Measurements from ENCODE around the gene ACOT12. TPM values are rescaled to one million over a fixed set of nuclear protein-coding genes. Genes with fewer than 3 reads are reported as not detected.

The ACOT12 gene
- total RNA-seq, 1 donor from 2014 or later: not detected

- Mint-ChIP-seq H3K36me3 (ENCODE audit: low read depth) (no peaks in the 10 kb centered on the region), H3K27me3 (peaks cover 23% of the 10 kb centered on the region), H3K9me3 (peaks cover 4% of the 10 kb centered on the region), H3K4me3 (no peak overlapping the region), H3K4me1 (no peaks in the 10 kb centered on the region), H3K27ac (no peak overlapping the region)
- intact Hi-C loops (cut with micrococcal nuclease): no loop called here
- no peak for DNase-seq
Observed at GRCh38 chr5:81388169-81388568, 5.8 kb downstream of the ACOT12 start.

GRCh38 chr5:81383867-81384266 is 10.1 kb downstream of the ACOT12 start:
- Mint-ChIP-seq H3K4me1 (no peaks in the 10 kb centered on the region), H3K27ac (no peak overlapping the region), H3K36me3 (ENCODE audit: low read depth) (no peaks in the 10 kb centered on the region), H3K27me3 (peaks cover 9% of the 10 kb centered on the region), H3K9me3 (peaks cover 2% of the 10 kb centered on the region), H3K4me3 (no peak overlapping the region)
- intact Hi-C loops (cut with micrococcal nuclease): no loop called here
- no peak for DNase-seq

GRCh38 chr5:81371354-81371876 is 22.5 kb downstream of the ACOT12 start:
- peaks cover 18% of the 10 kb centered on the region for H3K27me3 Mint-ChIP-seq
- no peak overlapping the region for H3K4me3 Mint-ChIP-seq
- DNase-seq: no peak
- no peaks in the 10 kb centered on the region for H3K4me1 Mint-ChIP-seq
- H3K9me3 Mint-ChIP-seq: no peaks in the 10 kb centered on the region
- intact Hi-C loops (cut with micrococcal nuclease): no loop called here
- no peak overlapping the region for H3K27ac Mint-ChIP-seq
- H3K36me3 Mint-ChIP-seq (ENCODE audit: low read depth): no peaks in the 10 kb centered on the region

- no peak overlapping the region for H3K4me3 Mint-ChIP-seq
- no peaks in the 10 kb centered on the region for H3K4me1 Mint-ChIP-seq
- no peaks in the 10 kb centered on the region for H3K9me3 Mint-ChIP-seq
- DNase-seq: no peak
- intact Hi-C loops (cut with micrococcal nuclease): no loop called here
- H3K27me3 Mint-ChIP-seq: peaks cover 20% of the 10 kb centered on the region
- H3K36me3 Mint-ChIP-seq (ENCODE audit: low read depth): no peaks in the 10 kb centered on the region
- H3K27ac Mint-ChIP-seq: no peak overlapping the region
Observed at GRCh38 chr5:81370912-81371311, 23.0 kb downstream of the ACOT12 start.

- intact Hi-C loops (cut with micrococcal nuclease): no loop called here
- no peak overlapping the region for H3K27ac Mint-ChIP-seq
- no peaks in the 10 kb centered on the region for H3K36me3 Mint-ChIP-seq (ENCODE audit: low read depth)
- H3K27me3 Mint-ChIP-seq: peaks cover 7% of the 10 kb centered on the region
- no peak overlapping the region for H3K4me3 Mint-ChIP-seq
- H3K9me3 Mint-ChIP-seq: no peaks in the 10 kb centered on the region
- no peaks in the 10 kb centered on the region for H3K4me1 Mint-ChIP-seq
- no peak for DNase-seq
Observed at GRCh38 chr5:81365541-81365940, 28.4 kb downstream of the ACOT12 start.

- intact Hi-C loops (cut with micrococcal nuclease): no loop called here
- no peak overlapping the region for H3K27ac Mint-ChIP-seq
Observed at GRCh38 chr5:81363093-81363871, 30.7 kb downstream of the ACOT12 start.

GRCh38 chr5:81361600-81361999 is 32.3 kb downstream of the ACOT12 start:
- DNase-seq: no peak
- Mint-ChIP-seq H3K4me3 (no peak overlapping the region), H3K4me1 (no peaks in the 10 kb centered on the region), H3K36me3 (ENCODE audit: low read depth) (no peaks in the 10 kb centered on the region), H3K27me3 (peaks cover 7% of the 10 kb centered on the region), H3K9me3 (no peaks in the 10 kb centered on the region), H3K27ac (no peak overlapping the region)
- intact Hi-C loops (cut with micrococcal nuclease): no loop called here

More at GRCh38 chr5:81363093-81363871, 30.7 kb downstream of the ACOT12 start:
- no peaks in the 10 kb centered on the region for H3K9me3 Mint-ChIP-seq
- no peaks in the 10 kb centered on the region for H3K4me1 Mint-ChIP-seq
- no peak for DNase-seq
- H3K27me3 Mint-ChIP-seq: peaks cover 11% of the 10 kb centered on the region
- no peak overlapping the region for H3K4me3 Mint-ChIP-seq
- no peaks in the 10 kb centered on the region for H3K36me3 Mint-ChIP-seq (ENCODE audit: low read depth)

- no peak overlapping the region for H3K4me3 Mint-ChIP-seq
- H3K36me3 Mint-ChIP-seq (ENCODE audit: low read depth): no peaks in the 10 kb centered on the region
- peaks cover 3% of the 10 kb centered on the region for H3K27me3 Mint-ChIP-seq
- H3K27ac Mint-ChIP-seq: no peak overlapping the region
- intact Hi-C loops (cut with micrococcal nuclease): no loop called here
- no peak for DNase-seq
- H3K4me1 Mint-ChIP-seq: no peaks in the 10 kb centered on the region
- H3K9me3 Mint-ChIP-seq: no peaks in the 10 kb centered on the region
Observed at GRCh38 chr5:81360640-81361039, 33.3 kb downstream of the ACOT12 start.

- Mint-ChIP-seq H3K9me3 (no peaks in the 10 kb centered on the region), H3K27ac (no peak overlapping the region), H3K4me3 (no peak overlapping the region), H3K4me1 (no peaks in the 10 kb centered on the region), H3K27me3 (peaks cover 3% of the 10 kb centered on the region), H3K36me3 (ENCODE audit: low read depth) (no peaks in the 10 kb centered on the region)
- no peak for DNase-seq
- intact Hi-C loops (cut with micrococcal nuclease): no loop called here
Observed at GRCh38 chr5:81359881-81360280, 34.1 kb downstream of the ACOT12 start.

- no peak overlapping the region for H3K4me3 Mint-ChIP-seq
- H3K36me3 Mint-ChIP-seq (ENCODE audit: low read depth): no peaks in the 10 kb centered on the region
- no peak for DNase-seq
- peaks cover 3% of the 10 kb centered on the region for H3K27me3 Mint-ChIP-seq
- no peaks in the 10 kb centered on the region for H3K4me1 Mint-ChIP-seq
- no peaks in the 10 kb centered on the region for H3K9me3 Mint-ChIP-seq
- no peak overlapping the region for H3K27ac Mint-ChIP-seq
- intact Hi-C loops (cut with micrococcal nuclease): no loop called here
Observed at GRCh38 chr5:81359108-81359507, 34.8 kb downstream of the ACOT12 start.

- H3K36me3 Mint-ChIP-seq (ENCODE audit: low read depth): no peaks in the 10 kb centered on the region
- H3K27ac Mint-ChIP-seq: no peak overlapping the region
- H3K4me3 Mint-ChIP-seq: no peak overlapping the region
- no peaks in the 10 kb centered on the region for H3K9me3 Mint-ChIP-seq
- no peaks in the 10 kb centered on the region for H3K4me1 Mint-ChIP-seq
- intact Hi-C loops (cut with micrococcal nuclease): no loop called here
- DNase-seq: no peak
- H3K27me3 Mint-ChIP-seq: peaks cover 7% of the 10 kb centered on the region
Observed at GRCh38 chr5:81355291-81356251, 38.4 kb downstream of the ACOT12 start.

- Mint-ChIP-seq H3K9me3 (no peaks in the 10 kb centered on the region), H3K4me3 (no peak overlapping the region), H3K4me1 (no peaks in the 10 kb centered on the region), H3K27ac (no peak overlapping the region), H3K27me3 (peaks cover 6% of the 10 kb centered on the region), H3K36me3 (ENCODE audit: low read depth) (no peaks in the 10 kb centered on the region)
- intact Hi-C loops (cut with micrococcal nuclease): no loop called here
- DNase-seq: no peak
Observed at GRCh38 chr5:81354093-81354492, 39.8 kb downstream of the ACOT12 start.

GRCh38 chr5:81353189-81353588 is 40.7 kb downstream of the ACOT12 start:
- Mint-ChIP-seq H3K4me1 (no peaks in the 10 kb centered on the region), H3K27ac (no peak overlapping the region), H3K27me3 (peaks cover 3% of the 10 kb centered on the region), H3K4me3 (no peak overlapping the region), H3K36me3 (ENCODE audit: low read depth) (no peaks in the 10 kb centered on the region), H3K9me3 (no peaks in the 10 kb centered on the region)
- no peak for DNase-seq
- intact Hi-C loops (cut with micrococcal nuclease): no loop called here

- H3K36me3 Mint-ChIP-seq (ENCODE audit: low read depth): no peaks in the 10 kb centered on the region
- no peaks in the 10 kb centered on the region for H3K9me3 Mint-ChIP-seq
- DNase-seq: no peak
- H3K4me3 Mint-ChIP-seq: no peak overlapping the region
- H3K27ac Mint-ChIP-seq: no peak overlapping the region
- H3K4me1 Mint-ChIP-seq: no peaks in the 10 kb centered on the region
- intact Hi-C loops (cut with micrococcal nuclease): no loop called here
- peaks cover 3% of the 10 kb centered on the region for H3K27me3 Mint-ChIP-seq
Observed at GRCh38 chr5:81350507-81350906, 43.4 kb downstream of the ACOT12 start.
